Heart right ventricle (tissue), 16 donors: Measurements from ENCODE around the gene PDIA2. TPM values are rescaled to one million over a fixed set of nuclear protein-coding genes. Genes with fewer than 3 reads are reported as not detected.

ENCODE experiments used
- ATAC-seq, 8 donors: fragments of 200-7000 bp; cut with Tn5 transposase; one replicate each; pipeline ENCODE4 v1.9.1; 2020; ENCODE audit warnings: mild to moderate bottlenecking in 8 of 8, moderate library complexity in 8 of 8, moderate number of reproducible peaks in 1 of 8
- DNase-seq, 2 donors: peaks; one replicate each; pipeline ENCODE4 v3.0.0-alpha.2; 2020
- H3K27ac ChIP-seq, 10 donors: fragments of 200-600 bp; sonication (generic) in 2 of 10; one replicate each; pipeline versions ENCODE4 v1.5.0 to v1.8.0; 2020 to 2022; ENCODE audit warnings: mild to moderate bottlenecking in 3 of 10
- H3K27me3 ChIP-seq, 7 donors: fragments of 200-600 bp; one replicate each; pipeline ENCODE4 v1.8.0; 2021 to 2022; ENCODE audit warnings: mild to moderate bottlenecking in 2 of 7
- H3K36me3 ChIP-seq, 9 donors: fragments of 200-600 bp; sonication (generic) in 1 of 9; one replicate each; pipeline versions ENCODE4 v1.5.0 to v1.8.0; 2020 to 2022; ENCODE audit warnings: mild to moderate bottlenecking in 2 of 9
- H3K4me1 ChIP-seq, 9 donors: fragments of 200-600 bp; sonication (generic) in 1 of 9; one replicate each; pipeline versions ENCODE4 v1.5.0 to v1.8.0; 2020 to 2022; ENCODE audit warnings: mild to moderate bottlenecking in 4 of 9
- H3K4me3 ChIP-seq, 10 donors: fragments of 200-600 bp; sonication (generic) in 2 of 10; one replicate each; pipeline versions ENCODE4 v1.5.0 to v1.8.0; 2020 to 2022; ENCODE audit warnings: mild to moderate bottlenecking in 7 of 10, moderate library complexity in 2 of 10
- H3K9me3 ChIP-seq, 11 donors: fragments of 200-600 bp in 10 of 11; sonication (generic) in 2 of 11; one replicate each; pipeline versions ENCODE4 v1.5.0 to v1.8.0; 2013 to 2022; ENCODE audit warnings: mild to moderate bottlenecking in 2 of 11, control low read depth in 1 of 11, moderate library complexity in 1 of 11
- CTCF ChIP-seq, 9 donors: fragments of 200-600 bp; sonication (generic) in 2 of 9; IDR thresholded peaks; one replicate each; pipeline versions ENCODE4 v1.5.0 to v1.8.0; 2021 to 2022; ENCODE audit warnings: antibody characterized with exemption in 9 of 9, mild to moderate bottlenecking in 5 of 9, moderate library complexity in 1 of 9
- WGBS, 2 donors: extraction: QIAGEN DNeasy Blood & Tissue Kit; methylation state at CpG; one replicate each; pipeline ENCODE4 v1.1.7; 2013; ENCODE audit warnings: inconsistent platforms in 1 of 2; 5-methylcytosine and 5-hydroxymethylcytosine counted together
- intact Hi-C, 10 donors: fragments of 100-400 bp; cut with DNase I; formaldehyde crosslinking; loops; one replicate each; pipeline versions ENCODE4 v1.11.1 to v1.14.2; 2022
- polyA plus RNA-seq, 2 donors: library from polyadenylated mRNA; stranded (reverse); fragments of 200-250 nt; gene quantifications; one replicate each; pipeline ENCODE4 v1.2.3, GENCODE V29; 2013
- total RNA-seq, 10 donors: library from RNA; stranded (reverse); fragmentation: NEBNext Ultra II Directional in 3 of 10; extraction: Animal tissue kit (Norgen Biotek cat#: 25700) in 3 of 10; gene quantifications; one replicate each; pipeline versions ENCODE4 v1.2.1 to v1.2.4, GENCODE V29; 2021 to 2023
- donor health status: Arrhythmogenic right ventricular cardiomyopathy.
- donor health status: ischemic (EF 13 %, LVEDD 7.1; RV severe dilation, severe dysfunction).
- donor health status: healthy with polysubstance abuse.
- donor health status: DM: no; HTN: yes; CAD: no.
- donor health status: DM: no; HTN: no; CAD: no.
- donor health status: ischemic (EF 25% LVEDD 6.9; RV normal size, moderate dysfunction).
- donor health status: ischemic (EF 25% LVEDD 5.7; RV mildly dilated, moderate dysfunction).
- donor health status: healthy.
- donor health status: DM: yes; HTN: yes; CAD: no.
- donor health status: Ischemic cardiomyopathy.
- donor health status: ischemic (EF 35%, LVEDD 5.7; RV mildly dilated, moderate dysfunction).
- donor health status: nonischemic (EF 11% LVEDD 7.7; RV severe dilation, severe dysfunction).
- donor health status: DM: yes; HTN: yes; CAD: no.
- donor health status: PGD.
- donor health status: ischemic (EF 29% LVEDD 5.4; RV normal size, mild dysfunction).
- donor health status: nonischemic (EF 23%, LVEDD 6.1; RV moderate dilation, normal function).

PDIA2 gene
- total and polyA plus RNA-seq, 12 donors = 0.32 to 14.0 (median 2.9) TPM

- peaks cover 0 to 87% (median 17%) of the 10 kb centered on the region in 9 donors for H3K36me3 ChIP-seq
Measured at GRCh38 chr16:291539-291938, 8.6 kb downstream of the PDIA2 start.

DNA sequence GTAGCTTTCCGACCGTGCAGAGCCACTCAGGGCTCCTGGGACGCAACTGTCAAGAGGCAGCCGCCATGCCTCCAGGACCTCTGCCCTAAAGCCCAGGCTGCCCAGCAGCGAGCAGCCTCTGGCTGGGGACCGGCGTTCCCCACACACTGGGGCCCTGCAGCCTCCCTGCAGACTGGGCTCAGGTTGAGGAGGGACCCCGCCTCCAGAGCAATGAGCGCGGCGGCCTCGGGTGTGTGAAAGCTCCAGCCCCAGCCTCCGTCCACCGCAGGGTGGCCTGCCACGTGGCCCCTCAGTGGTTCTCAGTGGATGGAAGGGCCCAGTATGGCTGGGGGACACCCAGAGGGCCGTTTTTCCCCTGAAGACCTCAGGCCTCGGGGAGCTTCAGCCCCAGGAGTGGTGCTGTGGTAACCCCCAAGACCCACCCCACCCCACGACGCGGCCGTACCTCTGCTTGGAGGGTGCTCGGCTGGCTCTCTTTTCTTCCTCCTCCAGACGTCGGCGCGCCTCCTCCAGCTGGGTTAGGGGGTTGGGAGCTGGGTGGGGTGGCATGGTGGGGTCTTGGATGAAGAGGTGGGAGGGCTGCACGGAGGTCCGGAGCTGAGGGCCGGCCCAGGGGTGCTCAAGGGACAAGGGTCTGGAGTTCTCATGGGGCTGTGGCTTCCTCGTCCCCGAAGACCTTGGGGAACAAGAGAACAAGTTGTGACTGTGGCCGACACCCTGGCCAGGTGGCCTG is 10.2 kb downstream of the PDIA2 start:
- H3K36me3 ChIP-seq = peaks cover 0 to 86% (median 18%) of the 10 kb centered on the region in 9 donors
- ATAC-seq (no peak), DNase-seq (no peak)
- no peak overlapping the region for H3K27ac ChIP-seq
- H3K4me3 ChIP-seq = no peak overlapping the region
- no peaks in the 10 kb centered on the region for H3K27me3 ChIP-seq
- no peak for TF ChIP-seq CTCF (IDR thresholded peaks at IDR 0.05)
- intact Hi-C loops = no loop called here
- no peaks in the 10 kb centered on the region for H3K4me1 ChIP-seq
- no peaks in the 10 kb centered on the region for H3K9me3 ChIP-seq
- 94% methylated on average over 30 to 32 of the region's 32 CpGs for WGBS, 2 donors

More at GRCh38 chr16:291539-291938, 8.6 kb downstream of the PDIA2 start:
- no peak for TF ChIP-seq CTCF (IDR thresholded peaks at IDR 0.05)
- H3K4me1 ChIP-seq = no peaks in the 10 kb centered on the region
- ATAC-seq = no peak
- DNase-seq = no peak
- no peaks in the 10 kb centered on the region for H3K27me3 ChIP-seq
- intact Hi-C loops = no loop called here
- no peak overlapping the region for H3K27ac ChIP-seq
- H3K4me3 ChIP-seq = no peak overlapping the region
- H3K9me3 ChIP-seq = no peaks in the 10 kb centered on the region
- WGBS, 2 donors = 90 to 96% methylated on average over 17 of the region's 17 CpGs

DNA sequence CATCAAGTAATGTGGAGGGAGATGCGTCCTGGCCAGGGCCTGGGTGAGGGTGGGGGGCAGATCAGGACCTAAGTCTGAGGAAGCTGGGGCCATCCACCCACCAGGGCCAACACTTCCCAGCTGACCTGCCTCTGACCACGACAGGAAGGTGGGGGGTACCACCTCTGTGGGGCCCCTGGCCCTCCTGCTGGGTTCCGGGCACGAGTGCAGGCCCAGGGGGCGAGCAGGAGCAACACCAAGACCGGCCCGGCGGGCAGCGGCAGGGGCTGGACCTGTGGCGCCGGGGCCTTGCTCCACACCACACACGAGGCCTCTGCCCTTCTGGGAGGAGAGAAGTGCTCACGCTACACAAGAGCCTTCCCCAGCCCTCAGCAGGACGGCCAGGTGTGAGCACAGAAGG is 13.3 kb downstream of the PDIA2 start:
- H3K36me3 ChIP-seq = peaks cover 0 to 76% (median 2%) of the 10 kb centered on the region in 9 donors
- no peak overlapping the region for H3K27ac ChIP-seq
- intact Hi-C loops = no loop called here
- ATAC-seq = peak in 2 of 8 donors; percentile 12 to 21
- no peak for DNase-seq
- TF ChIP-seq CTCF (IDR thresholded peaks at IDR 0.05) = no peak
- no peaks in the 10 kb centered on the region for H3K27me3 ChIP-seq
- no peak overlapping the region for H3K4me3 ChIP-seq
- H3K4me1 ChIP-seq = no peaks in the 10 kb centered on the region
- 97% methylated on average over 14 of the region's 14 CpGs for WGBS, 2 donors
- H3K9me3 ChIP-seq = no peaks in the 10 kb centered on the region

DNA sequence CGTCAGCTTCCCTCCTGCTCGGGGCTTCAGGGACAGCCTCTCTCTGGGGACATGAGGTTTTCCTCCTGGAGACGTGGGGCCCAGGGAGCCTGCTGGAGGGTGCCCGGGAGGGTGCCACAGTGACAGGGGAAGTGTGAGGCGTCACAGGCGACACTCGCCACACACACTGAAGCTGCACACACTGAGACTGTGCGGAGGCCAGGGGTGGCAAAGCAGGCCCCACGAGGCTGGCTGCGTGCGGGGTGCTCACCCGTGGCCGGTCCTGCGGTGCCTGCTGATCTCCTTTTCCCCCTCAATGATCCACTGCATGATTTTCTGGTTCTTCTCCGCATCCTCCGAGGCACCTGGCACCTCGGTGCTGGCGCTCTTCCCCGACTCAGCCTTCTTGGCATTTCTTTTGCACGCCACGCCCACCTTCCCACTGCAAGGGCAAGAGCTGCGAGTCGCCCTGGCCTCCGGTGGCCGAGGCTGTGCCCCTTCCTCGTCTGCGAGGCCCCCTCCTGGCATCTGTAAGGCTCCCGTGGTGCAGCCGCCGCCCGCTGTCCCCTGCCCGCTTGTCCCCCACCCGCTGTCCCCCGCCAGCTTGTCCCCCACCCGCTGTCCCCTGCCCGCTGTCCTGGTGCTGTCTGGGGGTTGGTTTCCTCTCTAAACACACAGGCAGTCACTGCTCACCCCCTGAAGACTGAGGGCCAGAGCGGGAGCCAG is 14.0 kb downstream of the PDIA2 start:
- ATAC-seq = peak in 1 of 8 donors; percentile 23
- no peaks in the 10 kb centered on the region for H3K9me3 ChIP-seq
- H3K4me1 ChIP-seq = no peaks in the 10 kb centered on the region
- no peak overlapping the region for H3K4me3 ChIP-seq
- 93 to 94% methylated on average over 37 of the region's 37 CpGs for WGBS, 2 donors
- no peak for TF ChIP-seq CTCF (IDR thresholded peaks at IDR 0.05)
- H3K27ac ChIP-seq = no peak overlapping the region
- intact Hi-C loops = no loop called here
- H3K36me3 ChIP-seq = peaks cover 0 to 76% (median 4%) of the 10 kb centered on the region in 9 donors
- DNase-seq = no peak
- no peaks in the 10 kb centered on the region for H3K27me3 ChIP-seq
